ENCODE results near the gene CIC. TPM values are rescaled to one million over a fixed set of nuclear protein-coding genes. Genes with fewer than 3 reads are reported as not detected.
A peak's percentile ranks its signal among the peaks of the same experiment; 100 is the strongest.

The CIC gene
- total and polyA plus RNA-seq, 2 of the 13 experiments (the other 11 are each of a cell fraction or from before 2014, with no cell fraction given) = 5.9 to 8.0 TPM

GRCh38 chr19:42316223-42317211, 47.5 kb downstream of the CIC start (continued):
- TF ChIP-seq ZNF598 (CRISPR knock-in tag; IDR thresholded peaks at IDR 0.05; ENCODE audit: borderline replicate concordance) = no peak
- TF ChIP-seq CBX2 (IDR thresholded peaks at IDR 0.05; ENCODE audit: low read depth, low read length) = no peak
- no peak for TF ChIP-seq CBX2 (CRISPR knock-in tag; IDR thresholded peaks at IDR 0.05; ENCODE audit: low read depth)
- TF ChIP-seq NR3C1 (CRISPR knock-in tag; IDR thresholded peaks at IDR 0.05) = no peak
- no peak for TF ChIP-seq TSC22D2 (CRISPR knock-in tag; IDR thresholded peaks at IDR 0.05; ENCODE audit: borderline replicate concordance)
- TF ChIP-seq RFX1 (IDR thresholded peaks at IDR 0.05) = no peak
- TF ChIP-seq, protein P1, sequence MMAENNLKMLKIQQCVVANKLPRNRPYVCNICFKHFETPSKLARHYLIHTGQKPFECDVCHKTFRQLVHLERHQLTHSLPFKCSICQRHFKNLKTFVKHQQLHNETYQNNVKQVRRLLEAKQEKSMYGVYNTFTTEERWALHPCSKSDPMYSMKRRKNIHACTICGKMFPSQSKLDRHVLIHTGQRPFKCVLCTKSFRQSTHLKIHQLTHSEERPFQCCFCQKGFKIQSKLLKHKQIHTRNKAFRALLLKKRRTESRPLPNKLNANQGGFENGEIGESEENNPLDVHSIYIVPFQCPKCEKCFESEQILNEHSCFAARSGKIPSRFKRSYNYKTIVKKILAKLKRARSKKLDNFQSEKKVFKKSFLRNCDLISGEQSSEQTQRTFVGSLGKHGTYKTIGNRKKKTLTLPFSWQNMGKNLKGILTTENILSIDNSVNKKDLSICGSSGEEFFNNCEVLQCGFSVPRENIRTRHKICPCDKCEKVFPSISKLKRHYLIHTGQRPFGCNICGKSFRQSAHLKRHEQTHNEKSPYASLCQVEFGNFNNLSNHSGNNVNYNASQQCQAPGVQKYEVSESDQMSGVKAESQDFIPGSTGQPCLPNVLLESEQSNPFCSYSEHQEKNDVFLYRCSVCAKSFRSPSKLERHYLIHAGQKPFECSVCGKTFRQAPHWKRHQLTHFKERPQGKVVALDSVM (CRISPR knock-in tag; IDR thresholded peaks at IDR 0.05) = no peak
- no peak for TF ChIP-seq ZNF749 (CRISPR knock-in tag; IDR thresholded peaks at IDR 0.05; ENCODE audit: borderline replicate concordance)
- no peak for TF ChIP-seq MBNL3 (CRISPR knock-in tag; conservative IDR thresholded peaks at IDR 0.05)
- TF ChIP-seq ZNF530 (CRISPR knock-in tag; IDR thresholded peaks at IDR 0.05; ENCODE audit: low read depth) = no peak
- no peak for TF ChIP-seq ATF1 (CRISPR knock-in tag; IDR thresholded peaks at IDR 0.05)
- TF ChIP-seq, protein P2, sequence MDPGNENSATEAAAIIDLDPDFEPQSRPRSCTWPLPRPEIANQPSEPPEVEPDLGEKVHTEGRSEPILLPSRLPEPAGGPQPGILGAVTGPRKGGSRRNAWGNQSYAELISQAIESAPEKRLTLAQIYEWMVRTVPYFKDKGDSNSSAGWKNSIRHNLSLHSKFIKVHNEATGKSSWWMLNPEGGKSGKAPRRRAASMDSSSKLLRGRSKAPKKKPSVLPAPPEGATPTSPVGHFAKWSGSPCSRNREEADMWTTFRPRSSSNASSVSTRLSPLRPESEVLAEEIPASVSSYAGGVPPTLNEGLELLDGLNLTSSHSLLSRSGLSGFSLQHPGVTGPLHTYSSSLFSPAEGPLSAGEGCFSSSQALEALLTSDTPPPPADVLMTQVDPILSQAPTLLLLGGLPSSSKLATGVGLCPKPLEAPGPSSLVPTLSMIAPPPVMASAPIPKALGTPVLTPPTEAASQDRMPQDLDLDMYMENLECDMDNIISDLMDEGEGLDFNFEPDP (CRISPR knock-in tag; conservative IDR thresholded peaks at IDR 0.05) = no peak
- TF ChIP-seq ZNF605 (CRISPR knock-in tag; IDR thresholded peaks at IDR 0.05) = no peak
- no peak for TF ChIP-seq ZNF34 (CRISPR knock-in tag; IDR thresholded peaks at IDR 0.05; ENCODE audit: borderline replicate concordance)
- no peak for TF ChIP-seq ZNF782 (CRISPR knock-in tag; IDR thresholded peaks at IDR 0.05; ENCODE audit: borderline replicate concordance)
- no peak for TF ChIP-seq GATAD1 (CRISPR knock-in tag; IDR thresholded peaks at IDR 0.05)
- no peak for TF ChIP-seq HOMEZ (CRISPR knock-in tag; IDR thresholded peaks at IDR 0.05; ENCODE audit: low read depth)
- TF ChIP-seq, protein P3, sequence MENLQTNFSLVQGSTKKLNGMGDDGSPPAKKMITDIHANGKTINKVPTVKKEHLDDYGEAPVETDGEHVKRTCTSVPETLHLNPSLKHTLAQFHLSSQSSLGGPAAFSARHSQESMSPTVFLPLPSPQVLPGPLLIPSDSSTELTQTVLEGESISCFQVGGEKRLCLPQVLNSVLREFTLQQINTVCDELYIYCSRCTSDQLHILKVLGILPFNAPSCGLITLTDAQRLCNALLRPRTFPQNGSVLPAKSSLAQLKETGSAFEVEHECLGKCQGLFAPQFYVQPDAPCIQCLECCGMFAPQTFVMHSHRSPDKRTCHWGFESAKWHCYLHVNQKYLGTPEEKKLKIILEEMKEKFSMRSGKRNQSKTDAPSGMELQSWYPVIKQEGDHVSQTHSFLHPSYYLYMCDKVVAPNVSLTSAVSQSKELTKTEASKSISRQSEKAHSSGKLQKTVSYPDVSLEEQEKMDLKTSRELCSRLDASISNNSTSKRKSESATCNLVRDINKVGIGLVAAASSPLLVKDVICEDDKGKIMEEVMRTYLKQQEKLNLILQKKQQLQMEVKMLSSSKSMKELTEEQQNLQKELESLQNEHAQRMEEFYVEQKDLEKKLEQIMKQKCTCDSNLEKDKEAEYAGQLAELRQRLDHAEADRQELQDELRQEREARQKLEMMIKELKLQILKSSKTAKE (CRISPR knock-in tag; IDR thresholded peaks at IDR 0.05; ENCODE audit: borderline replicate concordance) = peak; percentile 79
- no peak for TF ChIP-seq ZNF550 (CRISPR knock-in tag; IDR thresholded peaks at IDR 0.05; ENCODE audit: borderline replicate concordance)
- no peak for TF ChIP-seq PCBP2 (optimal IDR thresholded peaks at IDR 0.05; ENCODE audit: low read depth, low read length, poor library complexity, severe bottlenecking)
- no peak for TF ChIP-seq RBM22 (optimal IDR thresholded peaks at IDR 0.05; ENCODE audit: low read length)
- no peak for TF ChIP-seq SOX5 (CRISPR knock-in tag; IDR thresholded peaks at IDR 0.05; ENCODE audit: borderline replicate concordance)
- TF ChIP-seq CBFB (CRISPR knock-in tag; IDR thresholded peaks at IDR 0.05) = no peak
